Thyroid gland (tissue), 4 donors: ENCODE measurements around the gene EIF2B4.

Experiments used
- POLR2A ChIP-seq, 2 donors: fragments of 450-650 bp; IDR thresholded peaks; one replicate each; pipeline ENCODE4 v1.6.1; 2017; ENCODE audit warnings: antibody characterized with exemption in 2 of 2, mild to moderate bottlenecking in 2 of 2, moderate library complexity in 1 of 2
- TF ChIP-seq, protein P1 (sequence below), 6 experiments: fragments of 200-600 bp in 3 of 6; fragments of 450-650 bp in 3 of 6; sonication (generic) in 3 of 6; IDR thresholded peaks; one replicate each; pipeline ENCODE4 v1.5.1; 2016 to 2019; ENCODE audit warnings: antibody characterized with exemption in 6 of 6, mild to moderate bottlenecking in 2 of 6, inconsistent platforms in 1 of 6, moderate library complexity in 1 of 6

DNA sequence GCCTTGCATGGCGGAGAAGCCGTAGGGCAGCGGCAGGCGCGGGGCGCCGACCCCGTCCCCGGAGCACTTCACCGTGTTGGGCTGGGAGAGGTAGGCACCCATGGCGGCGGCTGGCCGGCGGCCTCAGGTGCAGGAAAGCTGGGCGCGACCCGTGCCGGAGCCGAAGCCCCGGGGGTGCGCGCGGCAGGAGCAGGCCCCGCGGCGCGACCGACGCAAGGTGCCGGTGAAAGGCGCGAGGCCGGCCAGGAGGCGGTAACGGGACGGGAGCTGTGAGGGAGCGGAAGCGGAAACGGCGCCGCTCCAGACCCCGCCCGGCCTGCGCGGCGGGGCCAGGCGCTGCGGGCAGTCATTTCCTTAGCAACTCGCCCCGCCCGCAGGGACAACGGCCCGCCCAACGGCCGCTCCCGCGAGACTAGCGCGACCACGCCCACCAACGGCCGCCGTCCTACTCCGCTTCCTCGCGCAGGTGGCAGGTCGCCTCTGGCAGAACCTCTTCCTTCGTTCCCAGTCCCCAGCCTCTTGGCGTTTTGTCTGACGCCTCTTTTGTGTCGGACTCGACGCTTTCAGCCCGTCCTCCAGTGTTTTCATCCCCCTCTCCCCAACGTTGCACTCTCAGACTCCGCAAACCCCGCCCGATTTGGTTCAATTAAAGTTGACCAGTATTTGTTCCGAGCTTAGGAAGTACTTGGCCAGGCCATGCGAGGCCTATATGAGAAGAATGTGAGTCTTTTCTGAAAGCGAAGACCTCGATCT is 39.4 kb upstream of the EIF2B4 start, which contains the start of gene PPM1G:
- TF ChIP-seq, protein P1, sequence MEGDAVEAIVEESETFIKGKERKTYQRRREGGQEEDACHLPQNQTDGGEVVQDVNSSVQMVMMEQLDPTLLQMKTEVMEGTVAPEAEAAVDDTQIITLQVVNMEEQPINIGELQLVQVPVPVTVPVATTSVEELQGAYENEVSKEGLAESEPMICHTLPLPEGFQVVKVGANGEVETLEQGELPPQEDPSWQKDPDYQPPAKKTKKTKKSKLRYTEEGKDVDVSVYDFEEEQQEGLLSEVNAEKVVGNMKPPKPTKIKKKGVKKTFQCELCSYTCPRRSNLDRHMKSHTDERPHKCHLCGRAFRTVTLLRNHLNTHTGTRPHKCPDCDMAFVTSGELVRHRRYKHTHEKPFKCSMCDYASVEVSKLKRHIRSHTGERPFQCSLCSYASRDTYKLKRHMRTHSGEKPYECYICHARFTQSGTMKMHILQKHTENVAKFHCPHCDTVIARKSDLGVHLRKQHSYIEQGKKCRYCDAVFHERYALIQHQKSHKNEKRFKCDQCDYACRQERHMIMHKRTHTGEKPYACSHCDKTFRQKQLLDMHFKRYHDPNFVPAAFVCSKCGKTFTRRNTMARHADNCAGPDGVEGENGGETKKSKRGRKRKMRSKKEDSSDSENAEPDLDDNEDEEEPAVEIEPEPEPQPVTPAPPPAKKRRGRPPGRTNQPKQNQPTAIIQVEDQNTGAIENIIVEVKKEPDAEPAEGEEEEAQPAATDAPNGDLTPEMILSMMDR (IDR thresholded peaks at IDR 0.05): peak in 1 of 6 experiments; percentile 10
- peak in 1 of 2 donors; percentile 86 for TF ChIP-seq POLR2A (IDR thresholded peaks at IDR 0.05)
